Endothelial cell of umbilical vein (primary cell): ENCODE measurements around the gene TBC1D9B. TPM values are rescaled to one million over a fixed set of nuclear protein-coding genes. Genes with fewer than 3 reads are reported as not detected.

Experiments
- BruUV-seq: library from RNA; stranded (reverse); fragments of 400-500 nt; replicated peaks from 2 replicates; lab custom pipeline; 2021; lab: Mats Ljungman, UMichigan
- CTCF ChIA-PET: fragments of 300-600, 350-600 bp; sonication (Branson Sonifier 250); formaldehyde crosslinking; loops from one replicate; lab custom pipeline; 2021; ENCODE audit warnings: antibody characterized with exemption, inconsistent platforms; lab: Charles Lee
- POLR2A ChIA-PET: fragments of 300-600, 350-600 bp; sonication (Branson Sonifier 250); formaldehyde crosslinking; loops from one replicate; lab custom pipeline; 2021; ENCODE audit warnings: antibody characterized with exemption, inconsistent platforms; lab: Charles Lee
- DNase-seq: peaks from one replicate; pipeline ENCODE4 v3.0.0-alpha.2; 2011; ENCODE audit warnings: low read depth, low spot score
- FAIRE-seq: peaks from 2 replicates; lab custom pipeline; 2011; peaks lifted over from hg19 to GRCh38; lab: Jason Lieb, UNC
- H2AFZ ChIP-seq: 2 replicates; pipeline ENCODE4 v1.6.0; 2012; ENCODE audit warnings: low read depth, low read length, control low read depth, inconsistent platforms
- H3K27ac ChIP-seq: 2 replicates; pipeline ENCODE4 v1.5.1; 2011; ENCODE audit warnings: low read depth, mild to moderate bottlenecking, control low read depth, low read length, moderate library complexity; ENCODE audit not compliant: insufficient read depth
- H3K27me3 ChIP-seq, 2 experiments: 2 replicates each; pipeline versions ENCODE4 v1.6.0 to v1.6.1; 2011; ENCODE audit warnings: low read length in 2 of 2, mixed read lengths in 1 of 2; ENCODE audit not compliant: control insufficient read depth in 2 of 2, insufficient read depth in 2 of 2
- H3K36me3 ChIP-seq, 2 experiments: 2 replicates in 1 of 2; 3 replicates in 1 of 2; pipeline ENCODE4 v1.5.1; 2011; ENCODE audit warnings: low read length in 2 of 2, mild to moderate bottlenecking in 1 of 2, moderate library complexity in 1 of 2; ENCODE audit not compliant: control insufficient read depth in 2 of 2, insufficient read depth in 2 of 2; ENCODE audit errors: extremely low read depth in 1 of 2
- H3K4me1 ChIP-seq: 3 replicates; pipeline ENCODE4 v1.5.1; 2011; ENCODE audit warnings: mild to moderate bottlenecking, low read length; ENCODE audit not compliant: control insufficient read depth, insufficient read depth; ENCODE audit errors: extremely low read depth
- H3K4me2 ChIP-seq: 2 replicates; pipeline ENCODE4 v1.6.1; 2011; ENCODE audit warnings: low read length, control low read depth, mixed read lengths; ENCODE audit not compliant: insufficient read depth
- H3K4me3 ChIP-seq, 3 experiments: fragments of 200-600 bp in 1 of 3; sonication (generic), shearing (Covaris generic) in 1 of 3; replicated peaks in 1 of 3; 2 replicates each; pipeline ENCODE4 v1.5.1; 2011 to 2016; ENCODE audit warnings: control low read depth in 3 of 3, low read length in 3 of 3, mild to moderate bottlenecking in 2 of 3, inconsistent platforms in 1 of 3, low read depth in 1 of 3, moderate library complexity in 1 of 3; ENCODE audit not compliant: insufficient read depth in 1 of 3
- H3K79me2 ChIP-seq: 2 replicates; pipeline ENCODE4 v1.6.0; 2012; ENCODE audit warnings: low read length, inconsistent platforms; ENCODE audit not compliant: control insufficient read depth, insufficient read depth
- H3K9ac ChIP-seq: replicated peaks from 2 replicates; pipeline ENCODE3; 2011; ENCODE audit warnings: low read length, control low read depth; ENCODE audit not compliant: insufficient read depth; ENCODE audit errors: extremely low read depth
- H3K9me1 ChIP-seq: replicated peaks from 3 replicates; pipeline ENCODE4 v1.6.0; 2011; ENCODE audit warnings: mild to moderate bottlenecking, low read length; ENCODE audit not compliant: control insufficient read depth, insufficient read depth; ENCODE audit errors: extremely low read depth
- H3K9me3 ChIP-seq: replicated peaks from 2 replicates; pipeline ENCODE4 v1.5.1; 2012; ENCODE audit warnings: low read length, inconsistent platforms; ENCODE audit not compliant: control insufficient read depth, insufficient read depth
- H4K20me1 ChIP-seq: replicated peaks from 2 replicates; pipeline ENCODE3; 2011; ENCODE audit warnings: mild to moderate bottlenecking, low read length; ENCODE audit not compliant: control insufficient read depth, insufficient read depth; ENCODE audit errors: extremely low read depth
- CTCF ChIP-seq, 2 donors: IDR thresholded peaks; 1 replicate in 1 of 2; 2 replicates in 1 of 2; pipeline ENCODE4 v1.5.1; 2011; ENCODE audit warnings: low read length in 2 of 2, mild to moderate bottlenecking in 2 of 2, moderate library complexity in 2 of 2, control low read depth in 1 of 2, inconsistent platforms in 1 of 2, low read depth in 1 of 2; ENCODE audit not compliant: insufficient read depth in 1 of 2; ENCODE audit errors: extremely low read depth in 1 of 2
- EZH2 ChIP-seq: IDR thresholded peaks from 2 replicates; pipeline ENCODE4 v1.6.1; 2012; ENCODE audit warnings: borderline replicate concordance, low read depth, mild to moderate bottlenecking, moderate library complexity, low read length, inconsistent platforms; ENCODE audit not compliant: severe bottlenecking
- FOS ChIP-seq: IDR thresholded peaks from 2 replicates; pipeline ENCODE4 v1.6.1; 2011; ENCODE audit warnings: mild to moderate bottlenecking, low read length, moderate library complexity, borderline replicate concordance; ENCODE audit not compliant: insufficient read depth
- GATA2 ChIP-seq: IDR thresholded peaks from 2 replicates; pipeline ENCODE4 v1.7.0; 2011; ENCODE audit warnings: low read depth, mild to moderate bottlenecking, moderate library complexity, mixed read lengths, low read length; ENCODE audit not compliant: insufficient read length, insufficient read depth
- JUN ChIP-seq: IDR thresholded peaks from 2 replicates; pipeline ENCODE4 v1.6.1; 2011; ENCODE audit warnings: borderline replicate concordance, low read depth; ENCODE audit not compliant: insufficient read length, insufficient read depth
- MAX ChIP-seq: IDR thresholded peaks from 2 replicates; pipeline ENCODE4 v1.6.1; 2011; ENCODE audit not compliant: insufficient read depth, insufficient read length
- MYC ChIP-seq: IDR thresholded peaks from one replicate; pipeline ENCODE4 v1.6.1; 2011; ENCODE audit warnings: mild to moderate bottlenecking, low read depth, low read length
- POLR2A ChIP-seq: IDR thresholded peaks from 2 replicates; pipeline ENCODE4 v1.6.1; 2012; ENCODE audit warnings: low read depth, mild to moderate bottlenecking, control low read depth, low read length
- POLR2AphosphoS5 ChIP-seq: IDR thresholded peaks from 2 replicates; pipeline ENCODE4 v1.6.1; 2012; ENCODE audit warnings: low read depth, mild to moderate bottlenecking, control low read depth, low read length, moderate library complexity; ENCODE audit not compliant: insufficient read depth
- dilution Hi-C: fragments of 300-500 bp; cut with MboI; formaldehyde crosslinking; loops from one replicate; pipeline ENCODE4 v1.15.0; 2019; ENCODE audit warnings: low sequenced_read_pairs; ENCODE audit not compliant: extremely low pct_ligation_motif_present
- intact Hi-C: fragments of 100-400 bp; cut with micrococcal nuclease; formaldehyde crosslinking; loops from one replicate; pipeline ENCODE4 v1.10.0; 2022
- polyA plus RNA-seq, 4 experiments: library from polyadenylated mRNA; depleted of rRNA in 3 of 4; stranded (reverse) in 3 of 4; unstranded in 1 of 4; fragments of >200 nt; gene quantifications; 2 replicates each; pipeline versions ENCODE4 v1.2.1 to v1.2.3, GENCODE V29; 2011 to 2012; ENCODE audit warnings: missing spikeins in 1 of 4
- total RNA-seq: library from RNA; stranded (reverse); gene quantifications from 2 replicates; pipeline ENCODE4 v1.2.3, GENCODE V29; 2021

The TBC1D9B gene
- total and polyA plus RNA-seq, 2 donors (not counting 3 experiments of a cell fraction or from before 2014, with no cell fraction given): 82.8 to 150 TPM

DNA sequence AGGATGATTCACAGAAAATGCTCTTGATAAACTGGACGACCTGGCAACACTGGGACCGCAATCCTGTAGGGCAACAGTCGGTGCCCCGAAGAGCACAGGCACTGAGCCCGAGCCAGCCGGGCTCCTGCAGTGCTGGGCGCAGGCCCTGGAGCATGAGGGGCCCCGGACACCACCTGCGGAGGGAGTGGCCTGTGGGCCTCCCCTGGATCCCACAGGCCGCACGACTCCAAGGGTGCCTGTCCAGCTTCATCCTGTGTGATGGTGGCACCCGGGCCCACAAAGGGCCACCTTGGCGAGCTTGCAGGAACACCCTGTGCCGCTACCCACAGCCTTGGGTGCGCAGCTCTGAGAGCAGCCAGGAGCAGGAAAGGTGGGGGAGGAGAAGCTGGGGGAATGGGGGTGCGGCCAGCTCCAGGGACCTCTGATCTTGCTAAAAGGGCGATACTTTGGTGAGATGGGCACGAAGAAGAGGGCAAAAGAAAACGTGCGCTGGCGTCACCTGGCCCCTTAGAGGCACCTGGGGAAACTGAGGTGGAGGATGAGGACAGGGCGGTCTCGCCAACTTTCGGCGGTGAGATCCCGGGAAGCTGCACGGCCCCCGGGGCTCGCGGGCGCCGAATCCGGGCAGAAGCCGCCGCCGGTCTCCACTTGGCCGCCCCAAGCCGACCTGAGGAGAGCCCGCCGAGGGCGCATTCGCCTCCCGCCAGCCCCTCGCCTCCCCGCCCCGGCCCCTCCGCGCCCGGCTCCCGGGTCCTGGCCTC, 722 bp downstream of the TBC1D9B start:
- dilution Hi-C loops (no loop called here), intact Hi-C loops (loop anchor here (2.0 kb wide), 1 partner anchor 104 kb away; no protein-coding TSS in a partner anchor)
- CTCF ChIA-PET: interaction anchor here (0.6 to 1.2 kb wide), 4 partner anchors 19 to 1671 kb away, joined by 3 to 5 read pairs (median 4); no protein-coding TSS in a partner anchor
- Histone ChIP-seq H3K4me2 (peak overlapping the region; percentile 58), H4K20me1 (no peaks in the 10 kb centered on the region), H3K9ac (no peak overlapping the region), H3K79me2 (peaks cover 24% of the 10 kb centered on the region), H3K36me3 (peaks cover 5 to 16% of the 10 kb centered on the region in 2 experiments), H3K27ac (no peak overlapping the region), H3K4me3 (peak overlapping the region; percentile 36 to 51 (median 48)), H3K9me1 (no peaks in the 10 kb centered on the region), H3K4me1 (peaks cover 29% of the 10 kb centered on the region), H3K27me3 (no peaks in the 10 kb centered on the region), H3K9me3 (no peaks in the 10 kb centered on the region), H2AFZ (peak overlapping the region; percentile 45)
- DNase-seq (peak; percentile 26), FAIRE-seq (no peak)
- no peak for TF ChIP-seq FOS
- no peak for TF ChIP-seq MYC
- TF ChIP-seq MAX: no peak
- TF ChIP-seq CTCF (IDR thresholded peaks at IDR 0.05; ENCODE audit: extremely low read depth in 1 of 2, insufficient read depth in 1 of 2, low read depth in 1 of 2, low read length in 2 of 2): no peak
- no peak for TF ChIP-seq GATA2
- TF ChIP-seq JUN: no peak
- no peak for TF ChIP-seq POLR2A
- no peak for TF ChIP-seq EZH2
- no peak for TF ChIP-seq POLR2AphosphoS5
- BruUV-seq: no TSS peak
- POLR2A ChIA-PET: interaction anchor here (0.6 kb wide), 1 partner anchor 142 kb away, joined by 4 read pairs; no protein-coding TSS in a partner anchor
